HEK293 (cell line): ENCODE results near the gene TTBK1.

Experiments
- CTCF ChIA-PET: fragments of 350-600 bp; formaldehyde crosslinking; extraction: SDS; loops from one replicate; lab custom pipeline; 2021; ENCODE audit warnings: antibody characterized with exemption; lab: Yijun Ruan, JAX
- POLR2A ChIA-PET: fragments of 300-600 bp; formaldehyde crosslinking; extraction: SDS; loops from one replicate; lab custom pipeline; 2020; ENCODE audit warnings: antibody characterized with exemption, inconsistent platforms; lab: Yijun Ruan, JAX
- H3K27ac ChIP-seq: fragments of 200-500 bp; sonication (Bioruptor generic); 2 replicates; pipeline ENCODE4 v1.5.1; 2014; ENCODE audit warnings: low read depth, low read length, control low read depth, inconsistent platforms; ENCODE audit errors: extremely low read depth
- H3K36me3 ChIP-seq, 2 experiments: fragments of 200-500 bp in 1 of 2; sonication (Bioruptor generic) in 1 of 2; 1 replicate in 1 of 2; 2 replicates in 1 of 2; pipeline ENCODE4 v1.5.1; 2014 to 2017; ENCODE audit warnings: inconsistent platforms in 2 of 2, low read length in 2 of 2; ENCODE audit not compliant: control insufficient read depth in 2 of 2, insufficient read depth in 1 of 2
- H3K4me1 ChIP-seq: fragments of 200-500 bp; sonication (Bioruptor generic); 2 replicates; pipeline ENCODE4 v1.5.1; 2014; ENCODE audit warnings: mild to moderate bottlenecking, low read length, inconsistent platforms; ENCODE audit not compliant: control insufficient read depth, insufficient read depth
- H3K4me3 ChIP-seq: 2 replicates; pipeline ENCODE4 v1.5.1; 2011; ENCODE audit warnings: low read depth, mild to moderate bottlenecking, control low read depth, low read length, moderate library complexity
- H3K9me3 ChIP-seq: fragments of 200-500 bp; sonication (Bioruptor generic); 2 replicates; pipeline ENCODE4 v1.5.1; 2014; ENCODE audit warnings: low read depth, low read length, inconsistent platforms; ENCODE audit not compliant: control insufficient read depth, insufficient read depth
- GLIS2 ChIP-seq: fragments of 450-650 bp; formaldehyde crosslinking; IDR thresholded peaks from 2 replicates; pipeline ENCODE4 v1.5.1; 2016; ENCODE audit warnings: missing biosample characterization, missing genetic modification characterization
- HIC1 ChIP-seq: fragments of 450-650 bp; formaldehyde crosslinking; IDR thresholded peaks from 2 replicates; pipeline ENCODE4 v1.5.1; 2016; ENCODE audit warnings: missing biosample characterization, missing genetic modification characterization
- MYNN ChIP-seq: fragments of 450-650 bp; formaldehyde crosslinking; IDR thresholded peaks from 2 replicates; pipeline ENCODE4 v1.5.1; 2016; ENCODE audit warnings: missing biosample characterization, missing genetic modification characterization, borderline replicate concordance
- SCRT1 ChIP-seq: fragments of 450-650 bp; formaldehyde crosslinking; IDR thresholded peaks from 2 replicates; pipeline ENCODE4 v1.5.1; 2016; ENCODE audit warnings: missing biosample characterization, missing genetic modification characterization, borderline replicate concordance
- ZBTB11 ChIP-seq: fragments of 450-650 bp; formaldehyde crosslinking; conservative IDR thresholded peaks from 2 replicates; pipeline ENCODE4 v1.5.1; 2016; ENCODE audit warnings: low read depth, missing biosample characterization, missing genetic modification characterization
- ZBTB26 ChIP-seq: fragments of 450-650 bp; formaldehyde crosslinking; optimal IDR thresholded peaks from 2 replicates; pipeline ENCODE3; 2016; ENCODE audit warnings: missing biosample characterization, mild to moderate bottlenecking, missing genetic modification characterization
- ZBTB44 ChIP-seq: fragments of 450-650 bp; IDR thresholded peaks from 2 replicates; pipeline ENCODE4 v1.5.1; 2018; ENCODE audit warnings: missing biosample characterization, mild to moderate bottlenecking, missing genetic modification characterization
- ZNF2 ChIP-seq: fragments of 450-650 bp; formaldehyde crosslinking; IDR thresholded peaks from 2 replicates; pipeline ENCODE4 v1.5.1; 2016; ENCODE audit warnings: missing biosample characterization, missing genetic modification characterization
- ZNF202 ChIP-seq: fragments of 450-650 bp; formaldehyde crosslinking; IDR thresholded peaks from 2 replicates; pipeline ENCODE4 v1.5.1; 2016; ENCODE audit warnings: missing biosample characterization, missing genetic modification characterization, borderline replicate concordance
- ZNF341 ChIP-seq: fragments of 450-650 bp; formaldehyde crosslinking; IDR thresholded peaks from 2 replicates; pipeline ENCODE4; 2016; ENCODE audit warnings: low read depth, missing biosample characterization, missing genetic modification characterization
- ZNF362 ChIP-seq: fragments of 450-650 bp; formaldehyde crosslinking; IDR thresholded peaks from 2 replicates; pipeline ENCODE4 v1.5.1; 2016; ENCODE audit warnings: missing biosample characterization, missing genetic modification characterization
- ZNF423 ChIP-seq: fragments of 450-650 bp; formaldehyde crosslinking; IDR thresholded peaks from 2 replicates; pipeline ENCODE4 v1.5.1; 2016; ENCODE audit warnings: missing biosample characterization, missing genetic modification characterization
- ZNF518A ChIP-seq: fragments of 450-650 bp; formaldehyde crosslinking; conservative IDR thresholded peaks from 2 replicates; pipeline ENCODE4 v1.5.1; 2016; ENCODE audit warnings: low read depth, missing biosample characterization, missing genetic modification characterization
- ZNF747 ChIP-seq: fragments of 450-650 bp; formaldehyde crosslinking; IDR thresholded peaks from 2 replicates; pipeline ENCODE4 v1.5.1; 2016; ENCODE audit warnings: missing biosample characterization, missing genetic modification characterization
- ZNF791 ChIP-seq: fragments of 450-650 bp; formaldehyde crosslinking; IDR thresholded peaks from 2 replicates; pipeline ENCODE4 v1.5.1; 2016; ENCODE audit warnings: missing biosample characterization, missing genetic modification characterization
- ZSCAN23 ChIP-seq: fragments of 450-650 bp; formaldehyde crosslinking; IDR thresholded peaks from 2 replicates; pipeline ENCODE4 v1.5.1; 2016; ENCODE audit warnings: missing biosample characterization, missing genetic modification characterization

TTBK1 gene

GRCh38 chr6:43275801-43276576 lies 32.7 kb downstream of the TTBK1 start (continued):
- TF ChIP-seq HIC1 (tag by site-specific recombination) (no peak), ZNF341 (tag by site-specific recombination) (no peak)

- ChIA-PET POLR2A (no interaction called here), CTCF (interaction anchor here (0.5 to 2.0 kb wide), 6 partner anchors 13 to 230 kb away, joined by 3 to 5 read pairs (median 4); no protein-coding TSS in a partner anchor)
- H3K4me3 ChIP-seq = no peak overlapping the region
- no peaks in the 10 kb centered on the region for H3K36me3 ChIP-seq
- H3K4me1 ChIP-seq = no peaks in the 10 kb centered on the region
- H3K9me3 ChIP-seq = no peaks in the 10 kb centered on the region
- H3K27ac ChIP-seq = no peak overlapping the region
- no peak for TF ChIP-seq ZNF362 (tag by site-specific recombination)
- no peak for TF ChIP-seq ZNF518A
- no peak for TF ChIP-seq GLIS2 (tag by site-specific recombination)
- no peak for TF ChIP-seq ZBTB26 (tag by site-specific recombination)
- no peak for TF ChIP-seq ZBTB11
- TF ChIP-seq ZSCAN23 (tag by site-specific recombination) = no peak
- TF ChIP-seq ZNF202 (tag by site-specific recombination) = no peak
- no peak for TF ChIP-seq ZNF747 (tag by site-specific recombination)
- no peak for TF ChIP-seq ZBTB44 (tag by site-specific recombination)
- TF ChIP-seq ZNF791 = no peak
- TF ChIP-seq SCRT1 = no peak
- no peak for TF ChIP-seq ZNF2 (tag by site-specific recombination)
- TF ChIP-seq MYNN (tag by site-specific recombination) = no peak
- TF ChIP-seq ZNF423 (tag by site-specific recombination) = no peak
These were observed 33.5 kb downstream of the TTBK1 start for GRCh38 chr6:43276577-43277305.
